ENCODE measurements around the gene GLI1. TPM values are rescaled to one million over a fixed set of nuclear protein-coding genes. Genes with fewer than 3 reads are reported as not detected.
A peak's percentile ranks its signal among the peaks of the same experiment; 100 is the strongest.

The GLI1 gene
- polyA plus RNA-seq, 1 donor from 2014 or later, result 4.2 TPM

DNA sequence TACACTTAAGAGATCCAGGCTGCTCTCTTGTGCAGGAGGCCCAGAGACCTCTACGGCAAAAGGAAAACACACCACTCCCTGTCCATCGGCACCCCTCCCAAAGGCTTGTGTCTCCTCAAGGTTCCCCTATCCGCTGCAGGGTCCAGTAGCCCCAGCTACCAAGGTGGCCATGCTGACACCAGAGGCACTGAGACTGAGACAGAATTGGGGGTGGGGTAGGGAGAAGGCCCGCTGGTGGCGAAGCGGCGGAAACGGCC, 60.1 kb downstream of the GLI1 start:
- Histone ChIP-seq H3K9me3 (ENCODE audit: low read length) (no peaks in the 10 kb centered on the region), H3K27ac (ENCODE audit: low read length) (peak overlapping the region; percentile 88), H3K4me3 (ENCODE audit: low read length) (peak overlapping the region; percentile 86)

DNA sequence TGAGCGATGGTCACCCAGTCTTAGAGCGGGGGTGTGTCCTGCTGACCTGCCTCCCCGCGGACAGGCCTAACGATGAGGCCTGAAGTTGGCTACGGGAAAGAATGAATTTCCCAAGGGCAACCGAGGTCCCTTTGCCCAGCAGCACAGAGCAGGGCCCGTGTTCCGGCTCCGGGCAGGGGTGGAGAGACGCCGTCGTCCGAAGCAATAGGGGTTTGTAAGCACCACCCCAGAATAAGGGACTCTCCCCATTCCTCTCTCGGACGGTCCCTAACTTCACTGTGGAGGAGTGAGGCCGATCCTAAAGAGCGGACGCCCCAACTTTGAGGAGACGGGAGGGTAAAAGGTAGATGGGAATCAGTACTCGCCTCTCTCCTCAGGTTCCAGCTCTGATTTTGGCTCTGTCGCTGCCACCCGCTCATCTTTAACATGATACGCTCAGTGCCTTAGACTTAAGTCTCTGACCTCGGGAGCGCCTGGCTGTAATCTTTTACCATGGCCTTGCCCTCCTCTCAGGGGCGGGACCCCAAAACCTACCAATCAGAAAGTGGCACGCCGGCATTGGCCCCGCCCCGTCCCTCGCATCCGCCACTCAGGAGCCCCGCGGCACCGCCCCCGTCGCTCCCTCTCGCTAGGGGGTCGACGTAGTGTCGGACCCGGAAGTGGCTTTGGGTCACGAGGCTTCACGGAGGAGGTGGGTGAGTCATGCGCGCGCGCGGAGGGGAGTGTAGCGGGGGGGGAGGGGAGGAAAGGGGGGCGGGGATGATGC, 60.7 kb downstream of the GLI1 start, which contains the start of gene DDIT3:
TSS of gene DDIT3 (minus strand) at position 462 of the 766 bp plus-strand sequence. CDS start 3,108 bp downstream, outside the sequence.
- peaks cover 22% of the 10 kb centered on the region for H3K79me2 ChIP-seq (replicated peaks; ENCODE audit: insufficient read depth, low read length)
- peak within 1 kb of the TSS; percentile 38 for H2AFZ ChIP-seq (ENCODE audit: low read depth, low read length)
- H3K4me3 ChIP-seq (ENCODE audit: low read length), result peak within 1 kb of the TSS; percentile 86
- H3K27me3 ChIP-seq (ENCODE audit: insufficient read depth, low read depth, low read length), result no peaks in the 10 kb centered on the region
- peak within 1 kb of the TSS; percentile 99 for H3K4me2 ChIP-seq (ENCODE audit: low read length)
- H3K9me2 ChIP-seq (ENCODE audit: insufficient read depth, low read length), result no peaks in the 10 kb centered on the region
- no peaks in the 10 kb centered on the region for H3K36me3 ChIP-seq (ENCODE audit: insufficient read depth, low read length)
- peak within 1 kb of the TSS; percentile 87 for H3K9ac ChIP-seq (ENCODE audit: low read length)
- no peaks in the 10 kb centered on the region for H3K9me3 ChIP-seq (ENCODE audit: low read length)
- H3K27ac ChIP-seq (ENCODE audit: low read length), result peak within 1 kb of the TSS; percentile 93
- H3F3A ChIP-seq (ENCODE audit: insufficient read depth, low read length, poor library complexity, severe bottlenecking), result peaks cover 4% of the 10 kb centered on the region
- TF ChIP-seq EZH2 (IDR thresholded peaks at IDR 0.05; ENCODE audit: borderline replicate concordance, insufficient read depth, low read length, poor library complexity, severe bottlenecking) (no peak), SMC3 (conservative IDR thresholded peaks at IDR 0.05; ENCODE audit: poor library complexity) (peak; percentile 16), EP300 (conservative IDR thresholded peaks at IDR 0.05; ENCODE audit: poor library complexity, severe bottlenecking) (no peak), RAD21 (conservative IDR thresholded peaks at IDR 0.05) (no peak), POLR2AphosphoS5 (IDR thresholded peaks at IDR 0.05) (peak; percentile 90), TAF1 (IDR thresholded peaks at IDR 0.05; ENCODE audit: low read depth) (peak; percentile 47), MXI1 (conservative IDR thresholded peaks at IDR 0.05; ENCODE audit: poor library complexity, severe bottlenecking) (peak; percentile 46)
- TF ChIP-seq, protein P1, sequence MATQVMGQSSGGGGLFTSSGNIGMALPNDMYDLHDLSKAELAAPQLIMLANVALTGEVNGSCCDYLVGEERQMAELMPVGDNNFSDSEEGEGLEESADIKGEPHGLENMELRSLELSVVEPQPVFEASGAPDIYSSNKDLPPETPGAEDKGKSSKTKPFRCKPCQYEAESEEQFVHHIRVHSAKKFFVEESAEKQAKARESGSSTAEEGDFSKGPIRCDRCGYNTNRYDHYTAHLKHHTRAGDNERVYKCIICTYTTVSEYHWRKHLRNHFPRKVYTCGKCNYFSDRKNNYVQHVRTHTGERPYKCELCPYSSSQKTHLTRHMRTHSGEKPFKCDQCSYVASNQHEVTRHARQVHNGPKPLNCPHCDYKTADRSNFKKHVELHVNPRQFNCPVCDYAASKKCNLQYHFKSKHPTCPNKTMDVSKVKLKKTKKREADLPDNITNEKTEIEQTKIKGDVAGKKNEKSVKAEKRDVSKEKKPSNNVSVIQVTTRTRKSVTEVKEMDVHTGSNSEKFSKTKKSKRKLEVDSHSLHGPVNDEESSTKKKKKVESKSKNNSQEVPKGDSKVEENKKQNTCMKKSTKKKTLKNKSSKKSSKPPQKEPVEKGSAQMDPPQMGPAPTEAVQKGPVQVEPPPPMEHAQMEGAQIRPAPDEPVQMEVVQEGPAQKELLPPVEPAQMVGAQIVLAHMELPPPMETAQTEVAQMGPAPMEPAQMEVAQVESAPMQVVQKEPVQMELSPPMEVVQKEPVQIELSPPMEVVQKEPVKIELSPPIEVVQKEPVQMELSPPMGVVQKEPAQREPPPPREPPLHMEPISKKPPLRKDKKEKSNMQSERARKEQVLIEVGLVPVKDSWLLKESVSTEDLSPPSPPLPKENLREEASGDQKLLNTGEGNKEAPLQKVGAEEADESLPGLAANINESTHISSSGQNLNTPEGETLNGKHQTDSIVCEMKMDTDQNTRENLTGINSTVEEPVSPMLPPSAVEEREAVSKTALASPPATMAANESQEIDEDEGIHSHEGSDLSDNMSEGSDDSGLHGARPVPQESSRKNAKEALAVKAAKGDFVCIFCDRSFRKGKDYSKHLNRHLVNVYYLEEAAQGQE (IDR thresholded peaks at IDR 0.05; ENCODE audit: borderline replicate concordance), result peak; percentile 69
- TF ChIP-seq, protein P2, sequence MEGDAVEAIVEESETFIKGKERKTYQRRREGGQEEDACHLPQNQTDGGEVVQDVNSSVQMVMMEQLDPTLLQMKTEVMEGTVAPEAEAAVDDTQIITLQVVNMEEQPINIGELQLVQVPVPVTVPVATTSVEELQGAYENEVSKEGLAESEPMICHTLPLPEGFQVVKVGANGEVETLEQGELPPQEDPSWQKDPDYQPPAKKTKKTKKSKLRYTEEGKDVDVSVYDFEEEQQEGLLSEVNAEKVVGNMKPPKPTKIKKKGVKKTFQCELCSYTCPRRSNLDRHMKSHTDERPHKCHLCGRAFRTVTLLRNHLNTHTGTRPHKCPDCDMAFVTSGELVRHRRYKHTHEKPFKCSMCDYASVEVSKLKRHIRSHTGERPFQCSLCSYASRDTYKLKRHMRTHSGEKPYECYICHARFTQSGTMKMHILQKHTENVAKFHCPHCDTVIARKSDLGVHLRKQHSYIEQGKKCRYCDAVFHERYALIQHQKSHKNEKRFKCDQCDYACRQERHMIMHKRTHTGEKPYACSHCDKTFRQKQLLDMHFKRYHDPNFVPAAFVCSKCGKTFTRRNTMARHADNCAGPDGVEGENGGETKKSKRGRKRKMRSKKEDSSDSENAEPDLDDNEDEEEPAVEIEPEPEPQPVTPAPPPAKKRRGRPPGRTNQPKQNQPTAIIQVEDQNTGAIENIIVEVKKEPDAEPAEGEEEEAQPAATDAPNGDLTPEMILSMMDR (IDR thresholded peaks at IDR 0.05; ENCODE audit: poor library complexity, severe bottlenecking), result no peak
- H4K20me1 ChIP-seq (ENCODE audit: insufficient read depth), result no peaks in the 10 kb centered on the region

More for the DNA sequence above, 60.1 kb downstream of the GLI1 start:
- Histone ChIP-seq H3K9ac (ENCODE audit: low read length) (peak overlapping the region; percentile 87), H3F3A (ENCODE audit: insufficient read depth, low read length, poor library complexity, severe bottlenecking) (peaks cover 4% of the 10 kb centered on the region), H2AFZ (ENCODE audit: low read depth, low read length) (peak overlapping the region; percentile 38), H3K27me3 (ENCODE audit: insufficient read depth, low read depth, low read length) (no peaks in the 10 kb centered on the region), H4K20me1 (ENCODE audit: insufficient read depth) (no peaks in the 10 kb centered on the region), H3K79me2 (replicated peaks; ENCODE audit: insufficient read depth, low read length) (peaks cover 19% of the 10 kb centered on the region), H3K4me2 (ENCODE audit: low read length) (peak overlapping the region; percentile 99), H3K36me3 (ENCODE audit: insufficient read depth, low read length) (no peaks in the 10 kb centered on the region), H3K9me2 (ENCODE audit: insufficient read depth, low read length) (no peaks in the 10 kb centered on the region)
- TF ChIP-seq POLR2AphosphoS5 (IDR thresholded peaks at IDR 0.05) (no peak), RAD21 (conservative IDR thresholded peaks at IDR 0.05) (no peak), EZH2 (IDR thresholded peaks at IDR 0.05; ENCODE audit: borderline replicate concordance, insufficient read depth, low read length, poor library complexity, severe bottlenecking) (no peak), MXI1 (conservative IDR thresholded peaks at IDR 0.05; ENCODE audit: poor library complexity, severe bottlenecking) (no peak), EP300 (conservative IDR thresholded peaks at IDR 0.05; ENCODE audit: poor library complexity, severe bottlenecking) (no peak), TAF1 (IDR thresholded peaks at IDR 0.05; ENCODE audit: low read depth) (no peak), SMC3 (conservative IDR thresholded peaks at IDR 0.05; ENCODE audit: poor library complexity) (no peak)
- TF ChIP-seq, protein P2 (IDR thresholded peaks at IDR 0.05; ENCODE audit: poor library complexity, severe bottlenecking), result no peak
- TF ChIP-seq, protein P1 (IDR thresholded peaks at IDR 0.05; ENCODE audit: borderline replicate concordance), result no peak

All from neural cell (in vitro differentiated cells).